ENCODE data around the gene FBXO21.
"Not testable (repeated sequence)": the region's sequence is repeated elsewhere in the genome, so short reads cannot be mapped to it uniquely, and the experiment has no call there.

FBXO21 gene

GRCh38 chr12:117134059-117134458 lies 56.2 kb downstream of the FBXO21 start:
- no peak for DNase-seq

GRCh38 chr12:117130801-117131200 lies 59.5 kb downstream of the FBXO21 start:
- no peak for DNase-seq

- no peak for DNase-seq
Observed at GRCh38 chr12:117129391-117129790, 60.9 kb downstream of the FBXO21 start.

GRCh38 chr12:117127933-117128823 lies 62.1 kb downstream of the FBXO21 start:
- DNase-seq, result no peak

GRCh38 chr12:117126335-117126734 lies 63.9 kb downstream of the FBXO21 start:
- no peak for DNase-seq

GRCh38 chr12:117125767-117126166 lies 64.5 kb downstream of the FBXO21 start:
- DNase-seq, result no peak

- DNase-seq, result peak; percentile 17
Observed at GRCh38 chr12:117125272-117125613, 65.0 kb downstream of the FBXO21 start.

GRCh38 chr12:117124421-117125271 lies 65.6 kb downstream of the FBXO21 start:
- no peak for DNase-seq

GRCh38 chr12:117121441-117121840 lies 68.8 kb downstream of the FBXO21 start:
- no peak for DNase-seq

- DNase-seq, result no peak
Observed at GRCh38 chr12:117120787-117121186, 69.5 kb downstream of the FBXO21 start.

- no peak for DNase-seq
Observed at GRCh38 chr12:117119592-117120198, 70.6 kb downstream of the FBXO21 start.

GRCh38 chr12:117118838-117119591 lies 71.3 kb downstream of the FBXO21 start:
- DNase-seq, result no peak

GRCh38 chr12:117114784-117115183 lies 75.5 kb downstream of the FBXO21 start:
- DNase-seq, result no peak

- no peak for DNase-seq
Observed at GRCh38 chr12:117113231-117113630, 77.0 kb downstream of the FBXO21 start.

- DNase-seq, result no peak
Observed at GRCh38 chr12:117111821-117112595, 78.3 kb downstream of the FBXO21 start.

GRCh38 chr12:117111386-117111785 lies 78.9 kb downstream of the FBXO21 start:
- DNase-seq, result no peak

- DNase-seq, result no peak
Observed at GRCh38 chr12:117109943-117110635, 80.2 kb downstream of the FBXO21 start.

GRCh38 chr12:117105902-117106301 lies 84.4 kb downstream of the FBXO21 start:
- no peak for DNase-seq

GRCh38 chr12:117104003-117104402 lies 86.3 kb downstream of the FBXO21 start:
- not testable (repeated sequence) for DNase-seq

- DNase-seq, result no peak
Observed at GRCh38 chr12:117102800-117103181, 87.5 kb downstream of the FBXO21 start.

Data from amniotic stem cell (primary cell).